Fibroblast of skin of back (primary cell): ENCODE measurements around the gene ATP6V0C.
A peak's percentile ranks its signal among the peaks of the same experiment; 100 is the strongest.

Experiments used
- DNase-seq: peaks from one replicate; pipeline ENCODE4 v3.0.0-alpha.2; 2013

ATP6V0C gene

DNA sequence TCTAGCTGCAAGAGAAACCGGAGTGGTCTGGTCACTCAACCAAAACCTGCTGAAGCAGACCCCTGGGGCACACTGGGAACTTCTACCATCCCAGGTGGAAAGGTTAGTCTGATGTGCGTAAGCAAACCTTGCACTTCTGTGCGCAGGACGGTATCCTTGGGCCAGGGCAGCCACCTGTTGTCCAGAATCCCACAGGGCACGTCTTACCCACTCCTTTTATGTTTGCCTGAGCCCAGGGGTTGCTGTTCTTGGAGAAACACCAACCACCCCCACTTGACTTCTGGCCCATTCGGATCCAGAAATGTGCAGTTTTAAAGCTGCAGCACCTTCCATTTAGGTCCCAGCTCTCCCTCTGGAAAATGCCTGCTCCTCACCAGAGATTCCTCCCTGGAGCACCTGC is 20.1 kb upstream of the ATP6V0C start:
- DNase-seq = no peak

DNA sequence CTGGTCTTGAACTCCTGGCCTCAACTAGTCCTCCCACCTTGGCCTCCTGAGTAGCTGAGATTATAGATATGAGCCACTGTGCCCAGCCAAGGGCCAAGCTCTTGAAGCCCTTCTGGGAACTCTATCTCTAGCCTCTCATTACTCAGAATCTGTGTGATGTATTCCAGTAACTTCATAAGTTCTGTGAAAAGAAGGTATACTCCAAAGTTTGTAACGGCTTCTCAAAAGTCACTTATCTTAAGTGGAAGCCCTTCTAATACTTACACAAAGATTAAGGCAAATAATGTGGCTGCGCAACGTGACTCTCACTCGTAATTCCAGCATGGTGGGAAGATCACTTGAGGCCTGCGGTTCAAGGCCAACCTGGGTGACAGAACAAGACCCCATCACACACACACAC is 19.1 kb upstream of the ATP6V0C start:
- DNase-seq = no peak

DNA sequence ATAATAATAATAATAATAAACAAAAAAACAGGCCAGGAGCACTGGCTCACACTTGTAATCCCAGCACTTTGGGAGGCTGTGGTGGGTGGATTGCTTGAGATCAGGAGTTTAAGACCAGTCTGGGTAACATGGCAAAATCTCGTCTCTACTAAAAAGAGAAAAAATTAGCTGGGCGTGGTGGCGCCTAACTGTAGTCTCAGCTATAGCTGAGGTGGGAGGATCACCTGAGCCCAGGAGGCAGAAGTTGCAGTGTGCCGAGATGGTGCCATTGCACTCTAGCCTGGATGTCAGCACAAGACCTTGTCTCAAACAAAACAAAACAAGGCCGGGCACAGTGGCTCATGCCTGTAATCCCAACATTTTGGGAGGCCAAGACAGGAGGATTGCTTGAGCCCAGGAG is 18.7 kb upstream of the ATP6V0C start:
- DNase-seq = no peak

DNA sequence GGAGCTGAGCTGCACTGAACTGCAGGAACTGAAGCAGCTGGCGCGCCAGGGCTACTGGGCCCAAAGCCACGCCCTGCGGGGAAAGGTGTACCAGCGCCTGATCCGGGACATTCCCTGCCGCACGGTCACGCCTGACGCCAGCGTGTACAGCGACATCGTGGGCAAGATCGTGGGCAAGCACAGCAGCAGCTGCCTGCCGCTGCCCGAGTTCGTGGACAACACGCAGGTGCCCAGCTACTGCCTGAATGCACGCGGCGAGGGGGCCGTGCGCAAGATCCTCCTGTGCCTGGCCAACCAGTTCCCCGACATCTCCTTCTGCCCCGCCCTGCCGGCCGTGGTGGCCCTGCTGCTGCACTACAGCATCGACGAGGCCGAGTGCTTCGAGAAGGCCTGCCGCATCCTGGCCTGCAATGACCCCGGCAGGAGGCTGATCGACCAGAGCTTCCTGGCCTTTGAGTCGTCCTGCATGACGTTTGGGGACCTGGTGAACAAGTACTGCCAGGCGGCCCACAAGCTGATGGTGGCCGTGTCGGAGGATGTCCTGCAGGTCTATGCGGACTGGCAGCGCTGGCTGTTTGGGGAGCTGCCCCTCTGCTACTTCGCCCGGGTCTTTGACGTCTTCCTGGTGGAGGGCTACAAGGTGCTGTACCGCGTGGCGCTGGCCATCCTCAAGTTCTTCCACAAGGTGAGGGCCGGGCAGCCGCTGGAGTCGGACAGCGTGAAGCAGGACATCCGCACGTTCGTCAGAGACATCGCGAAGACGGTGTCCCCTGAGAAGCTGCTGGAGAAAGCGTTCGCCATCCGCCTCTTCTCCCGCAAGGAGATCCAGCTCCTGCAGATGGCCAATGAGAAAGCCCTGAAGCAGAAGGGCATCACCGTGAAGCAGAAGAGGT is 17.3 kb upstream of the ATP6V0C start:
- no peak for DNase-seq

DNA sequence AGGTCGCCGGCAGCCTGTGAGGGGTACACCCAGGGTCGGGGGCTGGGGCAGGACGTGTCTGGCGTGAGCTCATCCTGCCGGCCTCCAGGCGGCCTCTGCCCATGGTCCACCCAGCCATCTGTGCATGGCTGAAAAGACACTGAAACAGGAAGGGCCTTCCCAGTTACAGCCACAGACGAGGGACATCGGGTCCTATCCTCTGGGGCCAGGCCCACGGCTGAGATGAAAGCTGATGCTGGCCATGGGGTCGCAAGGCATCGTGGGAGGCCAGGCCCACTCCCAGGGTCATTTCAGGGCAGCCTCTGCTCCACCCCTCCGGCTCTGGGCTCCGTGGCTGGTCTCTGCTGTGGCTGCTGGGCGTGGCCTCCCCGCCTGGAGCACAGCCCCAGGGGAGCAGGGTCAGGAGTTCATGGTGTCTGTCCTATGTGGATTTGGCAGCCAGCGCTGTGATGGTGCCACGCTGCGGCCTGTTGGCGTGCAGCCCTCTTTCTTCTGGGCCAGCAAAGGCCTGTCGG is 16.6 kb upstream of the ATP6V0C start:
- peak; percentile 39 for DNase-seq

DNA sequence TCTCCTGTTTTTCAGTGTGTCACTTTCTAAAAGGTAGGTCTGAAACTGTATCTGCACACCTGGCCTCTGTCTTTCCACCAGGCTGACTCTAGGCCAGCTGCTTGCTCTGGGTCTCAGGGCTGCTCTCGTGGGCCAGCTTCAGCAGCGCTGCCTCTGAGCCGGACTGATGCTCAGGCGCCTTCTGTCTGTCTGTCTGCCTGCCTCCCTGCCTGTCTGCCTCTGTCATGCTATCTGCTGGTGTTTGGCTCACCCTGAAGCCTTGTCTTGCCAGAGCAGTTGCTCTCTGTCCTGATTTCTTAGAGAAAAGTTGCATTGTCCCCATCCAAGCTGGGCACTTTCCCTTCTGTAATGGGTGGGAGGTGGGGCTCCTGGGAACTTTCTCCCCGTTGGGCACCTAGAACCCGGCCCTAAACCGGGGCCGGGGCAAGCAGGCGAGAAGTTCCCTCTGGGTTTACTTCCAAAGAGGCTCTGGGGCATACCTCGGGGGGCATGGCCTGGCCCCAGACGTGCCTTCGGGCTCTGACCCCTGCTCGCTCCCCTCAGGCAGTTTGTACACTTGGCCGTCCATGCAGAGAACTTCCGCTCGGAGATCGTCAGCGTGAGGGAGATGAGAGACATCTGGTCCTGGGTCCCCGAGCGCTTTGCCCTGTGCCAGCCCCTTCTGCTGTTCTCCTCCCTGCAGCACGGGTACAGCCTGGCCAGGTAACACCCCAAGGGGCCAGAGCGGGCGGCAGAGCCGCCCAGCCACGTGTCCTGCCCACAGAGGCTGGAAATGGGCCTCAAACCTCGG is 15.9 kb upstream of the ATP6V0C start:
- no peak for DNase-seq

DNA sequence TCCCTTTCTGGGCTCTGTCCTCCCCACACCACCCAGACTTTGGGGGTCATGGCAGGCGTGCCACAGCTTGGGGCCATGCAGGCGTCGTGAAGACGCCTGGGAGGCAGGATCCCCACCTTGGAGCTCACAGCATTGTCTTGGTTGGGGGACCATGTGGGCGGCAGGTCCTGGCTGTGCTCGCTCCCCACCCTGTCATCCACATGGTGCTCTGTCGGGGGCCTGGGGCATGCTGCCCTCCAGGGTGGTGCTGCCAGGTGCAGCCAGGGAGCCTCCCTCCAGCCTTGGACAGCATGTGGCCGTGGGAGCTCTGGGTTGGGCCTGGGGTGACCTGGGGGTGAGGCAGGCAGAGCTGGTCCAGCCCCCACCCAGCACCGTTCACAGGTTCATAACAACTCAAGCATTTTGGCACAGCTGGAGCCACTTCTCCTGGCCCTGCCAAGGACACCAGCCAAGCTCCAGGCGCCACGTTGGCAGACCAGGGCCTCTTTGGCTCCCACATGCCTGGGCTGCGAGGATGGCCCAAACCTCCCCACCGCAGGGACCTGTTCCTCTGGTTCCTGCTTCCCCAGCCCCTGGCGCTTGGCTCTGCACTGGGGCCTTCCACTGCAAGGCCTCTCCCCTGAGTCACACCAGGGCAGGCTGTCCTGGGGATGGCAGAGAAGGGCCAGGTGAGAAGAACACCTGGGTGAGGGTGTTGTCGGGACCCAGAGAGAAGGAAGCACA is 15.1 kb upstream of the ATP6V0C start:
- no peak for DNase-seq

DNA sequence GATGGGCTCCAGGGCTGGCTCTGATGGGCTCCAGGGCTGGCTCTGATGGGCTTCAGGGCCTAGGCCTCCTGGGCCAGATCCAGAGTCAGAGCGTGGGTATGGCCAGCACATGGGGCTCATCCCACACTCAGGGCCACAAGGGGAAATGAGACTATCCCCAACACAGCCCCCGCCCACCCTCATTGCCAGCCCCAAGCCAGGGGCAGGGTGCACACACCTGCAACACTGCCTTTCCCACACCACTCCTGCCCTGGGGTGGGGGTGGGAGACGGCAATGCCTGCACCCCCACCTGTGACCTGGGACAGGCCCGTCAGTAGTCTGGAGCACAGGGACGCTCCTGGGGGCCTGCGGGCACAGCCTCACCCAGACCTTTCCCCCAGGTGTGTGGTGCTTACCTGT is 14.3 kb upstream of the ATP6V0C start:
- no peak for DNase-seq

DNA sequence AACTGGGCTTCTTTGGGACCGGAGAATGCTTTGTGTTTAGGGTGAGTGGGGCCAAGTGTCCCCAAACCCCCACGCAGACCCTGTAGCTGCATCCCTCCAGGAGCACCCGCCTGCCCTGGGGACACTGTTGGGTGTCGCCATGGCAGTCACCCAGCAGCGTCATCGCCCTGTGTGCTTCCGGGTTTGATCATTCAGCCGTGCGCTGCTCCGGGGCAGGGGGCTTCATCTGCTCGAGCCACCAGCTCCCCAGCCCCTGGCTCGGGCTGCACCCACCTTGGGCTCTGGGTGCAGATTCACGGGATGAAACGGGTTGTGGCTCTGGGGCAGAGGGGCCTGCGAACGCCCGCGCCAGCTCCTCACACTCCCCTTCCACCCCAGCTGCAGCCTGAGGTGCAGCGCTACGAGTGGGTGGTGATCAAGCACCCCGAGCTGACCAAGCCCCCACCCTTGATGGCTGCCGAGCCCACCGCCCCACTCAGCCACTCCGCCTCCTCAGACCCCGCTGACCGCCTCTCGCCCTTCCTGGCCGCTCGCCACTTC is 13.8 kb upstream of the ATP6V0C start:
- DNase-seq = no peak

DNA sequence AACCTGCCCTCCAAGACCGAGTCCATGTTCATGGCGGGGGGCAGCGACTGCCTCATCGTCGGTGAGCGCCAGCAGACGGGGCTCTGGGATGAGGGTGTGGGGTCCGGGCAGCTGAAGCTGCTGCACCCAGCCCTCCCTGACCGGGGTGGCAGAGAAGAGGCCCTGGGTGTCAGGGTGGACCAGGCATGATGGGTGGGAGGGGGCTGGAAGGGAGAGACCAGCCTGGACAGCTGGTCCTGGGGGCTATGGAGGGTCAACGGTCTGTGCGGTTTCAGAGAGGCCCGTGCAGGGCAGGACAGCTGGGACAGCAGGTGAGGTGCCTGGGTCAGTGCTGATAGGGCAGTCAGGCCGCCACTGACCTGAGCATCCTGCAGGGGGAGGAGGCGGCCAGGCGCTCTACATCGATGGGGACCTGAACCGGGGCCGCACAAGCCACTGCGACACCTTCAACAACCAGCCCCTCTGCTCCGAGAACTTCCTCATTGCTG is 13.3 kb upstream of the ATP6V0C start:
- no peak for DNase-seq

DNA sequence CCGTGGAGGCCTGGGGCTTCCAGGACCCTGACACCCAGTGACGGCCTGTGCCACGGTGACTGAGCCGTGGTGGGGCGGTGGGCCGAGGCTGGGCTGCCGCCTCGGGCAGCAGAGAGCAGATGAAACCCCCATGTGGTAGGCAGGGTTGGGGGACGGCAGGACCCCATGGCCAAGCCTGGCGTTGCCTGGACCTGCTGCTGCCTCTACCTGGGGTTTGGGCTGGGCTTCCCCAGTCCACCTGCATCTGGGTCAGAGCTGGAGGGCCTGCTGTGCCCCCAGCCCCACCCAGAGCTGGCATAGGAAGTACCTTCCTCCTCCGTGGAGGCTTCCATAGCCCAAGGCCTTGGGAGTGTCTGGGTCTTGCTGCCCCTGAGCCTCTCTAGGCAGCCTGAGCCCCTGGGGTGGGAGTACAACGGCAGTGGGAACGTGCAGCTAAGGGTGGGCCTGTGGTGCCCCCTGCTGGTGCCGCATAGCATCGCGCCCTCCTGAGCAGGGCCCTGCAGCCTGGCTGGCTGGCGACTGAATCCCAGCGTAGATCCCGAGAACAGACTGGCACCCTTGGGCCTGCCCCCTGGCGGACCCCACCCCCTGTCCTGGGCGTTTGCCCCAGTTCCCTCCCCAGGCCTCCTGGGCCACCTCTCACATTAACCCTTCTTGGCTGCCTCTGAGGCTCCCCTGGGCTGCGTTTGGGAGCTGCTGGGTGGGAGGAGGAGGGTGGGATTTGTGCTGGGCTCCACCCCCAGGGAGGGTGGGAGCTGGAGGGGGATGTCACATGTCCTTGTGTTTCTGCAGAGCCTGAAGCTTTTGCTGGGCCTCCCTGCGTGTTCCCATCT is 12.6 kb upstream of the ATP6V0C start:
- DNase-seq = peak; percentile 66

DNA sequence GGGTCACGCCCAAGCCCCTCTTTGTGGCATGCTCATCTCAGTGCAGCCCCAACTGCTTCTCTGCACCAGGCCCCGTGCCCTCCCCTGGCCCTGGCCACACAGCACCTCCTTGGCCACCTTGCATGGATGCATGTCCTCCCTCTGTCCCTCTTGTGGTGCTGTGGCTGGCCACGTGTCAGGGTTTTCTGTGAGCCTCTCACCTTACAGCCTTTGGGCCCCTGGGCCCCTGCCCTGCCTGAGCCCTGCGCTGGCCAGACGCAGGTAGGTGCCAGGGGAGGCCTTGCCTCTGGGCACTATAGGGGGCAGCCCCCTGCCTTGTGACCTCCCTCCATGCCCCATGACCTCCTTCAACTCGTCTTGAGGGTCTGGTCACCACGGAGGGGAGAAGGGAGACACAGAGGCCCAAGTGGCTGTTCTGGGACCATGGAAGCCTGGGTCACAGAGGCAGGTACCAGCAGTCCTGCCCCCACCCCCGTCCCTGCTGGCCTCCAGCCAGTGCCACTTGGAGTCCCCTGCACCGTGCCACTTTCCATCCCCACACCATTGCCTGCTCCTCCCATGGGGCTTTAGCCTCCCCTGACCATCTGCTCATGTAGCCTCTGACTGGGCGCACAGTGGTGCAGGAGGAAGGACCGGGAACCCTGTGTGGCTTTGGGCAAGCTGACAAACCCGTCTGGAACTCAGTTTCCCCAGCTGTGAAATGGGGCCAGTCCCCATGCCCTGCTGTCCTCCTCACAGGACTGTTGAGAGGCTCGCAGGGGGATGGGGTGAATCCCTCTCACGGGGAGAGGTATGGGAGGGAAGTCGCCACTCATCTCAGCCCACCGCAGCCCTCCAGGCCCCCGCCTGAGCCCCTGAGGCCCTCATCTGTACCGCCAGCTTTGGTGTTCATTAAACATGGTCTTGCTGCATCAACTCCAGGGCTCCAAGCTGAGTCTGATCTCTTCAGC is 11.5 kb upstream of the ATP6V0C start:
- no peak for DNase-seq

DNA sequence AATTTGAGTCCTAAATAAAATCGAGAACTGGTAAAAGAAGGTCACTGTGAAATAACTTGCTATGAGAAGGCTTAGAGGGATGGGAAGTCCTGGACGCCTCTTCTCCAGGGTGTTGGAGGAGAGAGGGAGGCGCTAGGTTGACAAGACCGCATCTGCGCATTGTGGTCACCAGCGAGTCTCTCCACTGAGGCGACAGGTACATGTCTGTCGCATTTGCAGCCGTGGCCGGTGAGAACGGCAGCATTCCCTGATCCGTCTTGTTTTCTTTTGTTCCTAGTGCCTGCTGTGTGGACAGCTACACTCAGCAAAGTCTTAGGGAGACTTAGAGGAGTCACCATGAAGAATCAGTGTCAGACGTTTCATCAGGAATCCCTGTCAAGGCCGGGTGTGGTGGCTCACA is 8.1 kb upstream of the ATP6V0C start:
- DNase-seq = no peak

DNA sequence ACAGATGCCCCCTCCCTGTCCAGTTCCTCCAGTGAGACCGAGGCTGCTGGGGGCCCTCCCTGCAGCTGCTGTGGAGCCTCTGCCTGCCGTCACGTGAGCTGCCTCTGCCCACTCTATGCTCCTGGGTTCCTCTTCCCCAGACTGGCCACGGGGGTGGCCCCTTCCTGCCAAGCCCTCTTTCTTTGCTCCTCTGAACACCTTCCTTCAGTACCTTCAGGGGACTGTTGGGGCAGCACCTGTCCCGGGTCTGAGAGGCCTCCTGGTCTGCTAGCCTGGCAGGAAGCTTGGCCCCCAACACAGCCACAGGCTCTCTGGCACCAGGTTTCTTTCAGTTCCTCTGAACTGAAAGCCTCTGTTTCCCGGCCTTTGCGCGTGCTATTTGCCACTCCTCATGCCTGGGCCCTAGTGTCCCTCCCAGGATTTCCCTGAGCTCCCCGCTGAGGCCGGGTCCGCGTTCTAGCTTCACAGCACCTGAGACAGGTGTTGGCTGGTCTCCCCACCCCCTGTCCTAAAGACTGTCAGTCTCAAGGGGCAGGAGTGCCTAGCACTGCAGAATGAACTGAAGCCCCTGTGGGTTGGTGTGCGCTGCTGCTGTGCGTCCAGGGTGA is 6.6 kb upstream of the ATP6V0C start:
- DNase-seq = no peak

DNA sequence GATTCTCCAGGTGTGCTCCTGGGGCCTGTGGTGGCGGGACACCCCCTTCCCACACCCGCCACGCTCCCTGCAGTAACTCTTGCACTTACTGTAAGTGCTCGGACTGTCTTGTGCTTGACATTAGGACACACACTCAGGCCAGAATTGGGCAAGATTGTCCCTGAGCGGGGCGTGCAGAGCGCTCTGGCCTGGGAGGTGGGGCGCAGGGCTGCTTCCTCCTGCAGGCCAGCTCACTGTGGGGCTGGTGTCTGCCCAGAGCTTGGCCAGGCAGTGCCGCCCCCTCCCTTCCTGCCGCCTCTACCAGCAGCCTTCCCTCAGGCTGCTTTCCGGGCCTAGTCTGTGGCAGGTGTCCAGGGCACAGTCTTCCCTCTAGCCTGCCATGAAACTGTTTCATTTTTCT is 6.1 kb upstream of the ATP6V0C start:
- DNase-seq = no peak

DNA sequence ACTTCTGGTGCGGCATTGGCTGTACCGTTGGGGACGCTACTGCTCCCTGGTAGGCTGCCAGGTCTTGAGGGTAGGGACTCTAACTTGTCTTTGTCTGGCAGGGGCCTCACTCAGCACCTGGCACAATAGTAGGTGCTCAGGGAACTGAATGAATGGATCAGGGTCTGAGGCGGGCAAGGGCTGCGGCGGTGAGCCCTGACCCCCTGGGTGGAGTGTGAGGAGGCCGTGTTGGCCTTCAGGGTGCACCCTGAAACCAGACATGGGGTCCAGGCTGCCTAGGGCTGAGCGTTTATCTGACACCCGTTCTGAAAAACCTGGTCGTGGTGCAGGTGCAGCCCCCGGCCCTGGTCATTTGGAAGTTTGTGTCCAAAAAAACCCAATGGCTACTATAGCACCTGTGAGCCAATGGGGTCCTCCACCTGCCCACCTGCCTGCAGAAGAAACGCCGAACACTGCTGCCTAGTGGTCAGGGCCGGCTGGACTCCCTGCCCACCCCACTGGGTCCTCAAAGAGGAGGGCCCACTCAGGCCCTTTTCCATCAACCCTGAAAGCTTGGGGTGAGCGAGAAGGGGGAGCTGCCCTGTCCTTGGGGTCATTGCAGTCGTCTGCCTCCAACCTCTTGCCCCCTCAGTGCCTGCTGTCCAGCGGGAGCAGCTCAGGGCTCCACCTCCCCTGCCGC is 4.9 kb upstream of the ATP6V0C start:
- no peak for DNase-seq

DNA sequence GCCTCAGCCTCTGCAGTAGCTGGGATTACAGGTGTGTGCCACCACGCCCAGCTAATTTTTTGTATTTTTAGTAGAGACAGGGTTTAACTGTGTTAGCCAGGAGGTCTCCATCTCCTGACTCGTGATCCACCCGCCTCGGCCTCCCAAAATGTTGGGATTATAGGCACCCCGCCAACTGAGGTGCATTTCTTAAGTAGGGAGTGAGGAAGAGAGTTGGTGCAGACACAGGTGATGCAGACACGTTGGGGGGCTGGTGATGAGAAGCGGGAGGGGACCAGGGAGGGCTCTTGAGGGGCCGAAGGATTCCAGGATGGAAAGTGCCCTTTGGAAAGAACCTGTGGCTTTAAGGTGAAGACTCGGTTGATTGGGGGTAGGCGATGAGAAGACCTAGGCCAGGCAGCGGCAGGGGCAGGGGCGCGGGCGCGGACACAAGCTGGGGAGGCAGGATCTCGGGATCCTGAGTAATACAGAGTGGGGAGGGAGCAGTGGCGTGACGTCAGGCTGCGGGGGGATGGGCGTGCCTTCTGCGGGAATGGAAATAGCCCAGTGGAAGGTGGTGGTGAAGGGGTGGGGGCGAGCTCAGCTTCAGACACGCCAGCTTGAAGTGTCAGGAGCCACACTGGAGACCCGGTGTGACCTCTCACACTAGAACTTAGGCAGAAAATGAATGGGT is 2.5 kb upstream of the ATP6V0C start:
- peak; percentile 47 for DNase-seq

DNA sequence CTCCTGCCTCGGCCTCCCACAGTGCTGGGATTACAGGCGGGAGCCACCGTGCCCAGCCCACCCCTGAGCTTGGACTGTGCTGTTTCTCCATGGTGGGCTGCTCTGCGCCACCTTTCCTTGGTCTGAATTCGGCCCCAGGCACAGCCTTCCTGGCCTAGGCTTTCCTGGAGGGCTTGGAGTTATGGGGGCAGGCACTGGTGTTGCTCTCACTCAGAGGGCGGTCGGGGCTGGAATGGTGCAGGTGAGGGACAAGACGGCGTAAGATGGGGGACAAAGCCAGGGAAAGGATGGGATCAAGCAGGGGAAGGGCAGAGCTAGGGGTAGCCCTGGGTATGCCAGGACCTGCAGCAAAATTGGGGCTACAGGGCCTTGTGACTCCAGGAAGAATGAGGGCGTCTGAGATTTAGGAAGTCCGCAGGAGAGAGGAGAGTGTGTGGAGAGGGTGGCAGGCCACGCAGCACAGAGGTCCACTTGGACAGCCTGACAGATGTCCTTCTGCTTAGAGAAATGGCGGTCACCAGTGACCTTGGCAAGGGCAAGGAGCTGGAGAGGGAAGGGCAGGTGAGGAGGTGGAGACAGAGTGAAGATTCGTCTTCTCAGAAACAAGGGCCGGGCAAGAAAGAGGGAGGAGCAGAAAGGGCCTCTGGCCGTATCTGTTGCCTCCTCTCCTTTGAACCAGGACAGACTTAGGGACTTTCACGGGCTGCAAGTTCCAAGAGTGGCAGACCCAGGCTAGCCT is 1.6 kb upstream of the ATP6V0C start:
- DNase-seq = no peak
